Mesendoderm (in vitro differentiated cells): ENCODE data around the gene OPN1MW3.

Experiments used
- DNase-seq: peaks from one replicate; pipeline ENCODE4 v3.0.0; 2013
- H2AK5ac ChIP-seq: 2 replicates; pipeline ENCODE4 v1.6.1; 2013; ENCODE audit warnings: low read length, inconsistent platforms
- H2BK120ac ChIP-seq: 2 replicates; pipeline ENCODE4 v1.6.1; 2013; ENCODE audit warnings: low read depth, mild to moderate bottlenecking, low read length, moderate library complexity, mixed read lengths
- H2BK15ac ChIP-seq: replicated peaks from 2 replicates; pipeline ENCODE4 v1.6.1; 2013; ENCODE audit warnings: low read depth, mild to moderate bottlenecking, moderate library complexity
- H2BK5ac ChIP-seq: 2 replicates; pipeline ENCODE4 v1.6.1; 2013; ENCODE audit warnings: low read length, inconsistent platforms
- H3K18ac ChIP-seq: 2 replicates; pipeline ENCODE4 v1.6.1; 2013; ENCODE audit warnings: mild to moderate bottlenecking, low read length, mixed read lengths
- H3K23ac ChIP-seq: one replicate; pipeline ENCODE4 v1.6.1; 2013; ENCODE audit warnings: low read length
- H3K27ac ChIP-seq: 2 replicates; pipeline ENCODE4 v1.5.1; 2013; ENCODE audit warnings: low read depth, mild to moderate bottlenecking, inconsistent platforms, low read length, moderate library complexity
- H3K27me3 ChIP-seq: 2 replicates; pipeline ENCODE4 v1.6.1; 2013; ENCODE audit warnings: low read length, control low read depth, mild to moderate bottlenecking, inconsistent platforms; ENCODE audit not compliant: insufficient read depth, poor library complexity
- H3K36me3 ChIP-seq: 2 replicates; pipeline ENCODE4 v1.6.1; 2013; ENCODE audit warnings: low read length, inconsistent platforms; ENCODE audit not compliant: control insufficient read depth, insufficient read depth
- H3K4ac ChIP-seq: one replicate; pipeline ENCODE4 v1.6.1; 2013; ENCODE audit warnings: low read depth, mild to moderate bottlenecking, low read length, moderate library complexity
- H3K4me1 ChIP-seq: 2 replicates; pipeline ENCODE4 v1.6.1; 2013; ENCODE audit warnings: low read depth, low read length, inconsistent platforms; ENCODE audit not compliant: control insufficient read depth
- H3K4me2 ChIP-seq: 2 replicates; pipeline ENCODE4 v1.6.1; 2013; ENCODE audit warnings: low read length
- H3K4me3 ChIP-seq: 2 replicates; pipeline ENCODE4 v1.5.1; 2013; ENCODE audit warnings: mild to moderate bottlenecking, low read length
- H3K56ac ChIP-seq: one replicate; pipeline ENCODE4 v1.6.1; 2013; ENCODE audit warnings: low read length
- H3K79me1 ChIP-seq: 2 replicates; pipeline ENCODE4 v1.6.1; 2013; ENCODE audit warnings: low read length, inconsistent platforms
- H3K79me2 ChIP-seq: 2 replicates; pipeline ENCODE4 v1.6.1; 2013; ENCODE audit warnings: mild to moderate bottlenecking, low read length; ENCODE audit not compliant: control insufficient read depth, insufficient read depth
- H3K9ac ChIP-seq: 2 replicates; pipeline ENCODE4 v1.6.1; 2013; ENCODE audit warnings: low read length, inconsistent platforms
- H4K5ac ChIP-seq: one replicate; pipeline ENCODE4 v1.6.1; 2013; ENCODE audit warnings: low read length
- H4K8ac ChIP-seq: one replicate; pipeline ENCODE4 v1.6.1; 2013; ENCODE audit warnings: low read depth, mild to moderate bottlenecking, control low read depth, low read length, moderate library complexity
- WGBS: extraction: QIAGEN DNeasy Blood & Tissue Kit; methylation state at CpG from one replicate; pipeline ENCODE4 v1.1.7; 2013; ENCODE audit warnings: low lambda C conversion rate, missing lambda C conversion rate; ENCODE audit not compliant: insufficient coverage; ENCODE audit errors: extremely low coverage; 5-methylcytosine and 5-hydroxymethylcytosine counted together

Gene OPN1MW3

DNA sequence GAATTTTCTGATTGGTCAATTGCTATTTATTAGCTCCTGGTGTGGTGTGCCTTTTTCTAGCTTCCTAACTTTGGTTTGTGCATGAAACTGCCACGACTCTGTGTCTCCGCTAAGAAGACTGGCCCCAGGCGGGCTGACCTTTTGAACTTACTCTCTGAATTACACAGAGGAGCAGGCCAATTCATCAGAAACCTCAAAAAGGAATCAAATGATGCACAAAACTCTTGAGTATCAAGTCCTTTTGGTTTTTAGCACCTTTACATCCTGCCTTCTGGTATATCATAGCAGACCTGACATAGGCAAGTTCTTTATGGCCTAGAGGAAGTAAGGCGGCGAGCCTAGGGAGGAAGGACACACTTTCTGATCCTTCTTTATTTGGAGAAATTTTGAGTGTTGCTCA lies 55.8 kb downstream of the OPN1MW3 start:
- Histone ChIP-seq H3K27me3 (no peaks in the 10 kb centered on the region), H3K4me1 (no peaks in the 10 kb centered on the region), H3K4me3 (no peak overlapping the region), H3K18ac (no peak overlapping the region), H2AK5ac (no peak overlapping the region), H3K79me2 (no peaks in the 10 kb centered on the region), H3K36me3 (no peaks in the 10 kb centered on the region), H2BK120ac (no peak overlapping the region), H3K79me1 (no peaks in the 10 kb centered on the region), H3K56ac (no peak overlapping the region), H2BK5ac (no peak overlapping the region), H4K8ac (no peak overlapping the region), H4K5ac (no peak overlapping the region), H3K4me2 (no peak overlapping the region), H3K23ac (no peak overlapping the region), H3K4ac (no peak overlapping the region), H3K9ac (no peak overlapping the region), H2BK15ac (no peak overlapping the region), H3K27ac (no peak overlapping the region)
- no CpG with 5 or more reads among the region's 5 CpGs for WGBS
- no peak for DNase-seq

DNA sequence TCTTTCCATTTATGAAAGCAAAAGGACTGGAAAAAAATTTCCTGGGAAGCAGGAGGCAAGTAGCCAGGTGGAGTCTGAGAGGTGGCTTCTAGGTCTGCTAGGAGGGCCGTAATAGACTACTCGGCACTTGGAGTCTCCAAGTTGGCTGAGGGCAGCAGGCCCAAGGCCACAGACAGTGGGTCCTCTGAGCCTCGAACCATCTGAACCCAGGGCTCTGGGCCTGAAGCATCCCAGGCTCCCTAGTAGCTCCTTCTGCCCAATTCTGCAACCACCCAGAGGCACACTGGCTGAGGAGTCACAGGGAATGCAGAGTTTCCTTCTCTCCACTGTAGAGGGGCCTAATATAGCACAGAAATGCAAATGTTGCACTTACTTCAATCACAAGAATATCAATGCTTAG lies 58.0 kb downstream of the OPN1MW3 start:
- Histone ChIP-seq H4K8ac (no peak overlapping the region), H4K5ac (no peak overlapping the region), H2BK15ac (no peak overlapping the region), H3K4me1 (no peaks in the 10 kb centered on the region), H2AK5ac (no peak overlapping the region), H3K18ac (no peak overlapping the region), H3K27ac (no peak overlapping the region), H3K56ac (no peak overlapping the region), H3K4ac (no peak overlapping the region), H3K27me3 (no peaks in the 10 kb centered on the region), H3K4me2 (no peak overlapping the region), H2BK5ac (no peak overlapping the region), H3K9ac (no peak overlapping the region), H3K4me3 (no peak overlapping the region), H3K79me1 (no peaks in the 10 kb centered on the region), H3K36me3 (no peaks in the 10 kb centered on the region), H3K23ac (no peak overlapping the region), H2BK120ac (no peak overlapping the region), H3K79me2 (no peaks in the 10 kb centered on the region)
- no CpG with 5 or more reads among the region's 3 CpGs for WGBS
- no peak for DNase-seq

DNA sequence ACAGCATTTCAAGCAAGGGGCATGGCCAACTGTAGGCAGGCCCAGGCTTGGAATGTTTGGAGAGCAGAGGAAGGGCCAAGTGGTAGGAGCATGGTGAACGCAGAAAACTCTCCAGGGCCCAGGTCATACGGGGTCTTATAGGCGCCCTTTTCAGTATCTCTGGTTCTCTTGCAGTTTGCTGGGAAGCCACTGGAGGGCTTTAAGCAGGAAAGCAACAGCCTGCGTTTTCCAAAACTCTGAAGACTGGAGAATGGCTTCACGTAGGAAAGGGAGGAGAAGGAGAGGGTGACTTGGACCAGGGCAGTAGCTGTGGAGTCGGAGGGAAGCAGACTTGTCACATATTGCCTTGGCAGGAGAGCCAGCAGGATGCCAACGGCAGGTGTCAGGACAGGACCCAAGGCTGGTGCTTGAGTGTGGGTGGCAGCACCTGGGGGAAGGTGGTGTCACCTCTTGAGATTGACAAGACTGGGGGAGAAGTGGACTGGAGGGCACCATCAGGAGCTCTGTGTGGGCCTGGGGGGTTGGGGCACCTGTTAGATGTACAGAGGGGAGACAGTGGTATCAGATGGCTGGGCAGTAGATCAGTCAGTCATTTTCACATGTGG lies 60.1 kb downstream of the OPN1MW3 start:
- H3K27ac ChIP-seq = no peak overlapping the region
- no peak overlapping the region for H4K8ac ChIP-seq
- H2BK15ac ChIP-seq = no peak overlapping the region
- H3K4me1 ChIP-seq = no peaks in the 10 kb centered on the region
- H3K27me3 ChIP-seq = no peaks in the 10 kb centered on the region
- DNase-seq = peak; percentile 66
- no CpG with 5 or more reads among the region's 7 CpGs for WGBS
- H3K36me3 ChIP-seq = no peaks in the 10 kb centered on the region
- no peak overlapping the region for H4K5ac ChIP-seq
- no peak overlapping the region for H3K9ac ChIP-seq
- no peak overlapping the region for H3K56ac ChIP-seq
- H3K4ac ChIP-seq = no peak overlapping the region
- no peak overlapping the region for H3K4me2 ChIP-seq
- H2BK120ac ChIP-seq = no peak overlapping the region
- H3K4me3 ChIP-seq = no peak overlapping the region
- no peak overlapping the region for H3K23ac ChIP-seq
- no peak overlapping the region for H3K18ac ChIP-seq
- H3K79me2 ChIP-seq = no peaks in the 10 kb centered on the region
- no peak overlapping the region for H2AK5ac ChIP-seq
- no peaks in the 10 kb centered on the region for H3K79me1 ChIP-seq
- no peak overlapping the region for H2BK5ac ChIP-seq

DNA sequence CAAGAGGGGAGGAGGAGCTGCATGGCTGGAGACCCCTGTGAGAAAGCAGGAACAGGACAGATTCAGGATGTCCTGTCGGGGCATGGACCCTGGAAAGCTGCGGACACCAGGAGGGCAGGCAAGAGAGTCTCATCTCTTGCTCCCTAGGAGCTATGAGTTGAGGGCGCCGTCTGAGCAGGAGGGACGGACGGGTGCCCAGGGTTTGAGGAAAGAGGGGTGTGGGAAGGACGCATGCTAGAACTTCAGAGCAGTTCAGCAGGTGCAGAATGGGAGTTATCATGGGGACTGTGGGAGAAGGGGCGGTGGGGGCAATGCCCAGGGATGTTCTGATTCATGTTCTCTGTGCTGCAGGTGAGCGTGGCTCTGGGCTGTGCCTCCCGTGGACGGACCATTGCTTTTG lies 63.0 kb downstream of the OPN1MW3 start:
- H3K18ac ChIP-seq = no peak overlapping the region
- H3K27ac ChIP-seq = no peak overlapping the region
- no peaks in the 10 kb centered on the region for H3K79me1 ChIP-seq
- no peak overlapping the region for H4K5ac ChIP-seq
- WGBS = no CpG with 5 or more reads among the region's 11 CpGs
- no peak overlapping the region for H3K56ac ChIP-seq
- H3K4me1 ChIP-seq = no peaks in the 10 kb centered on the region
- H3K27me3 ChIP-seq = no peaks in the 10 kb centered on the region
- no peak for DNase-seq
- no peaks in the 10 kb centered on the region for H3K36me3 ChIP-seq
- H4K8ac ChIP-seq = no peak overlapping the region
- no peak overlapping the region for H3K9ac ChIP-seq
- no peak overlapping the region for H3K4ac ChIP-seq
- H3K23ac ChIP-seq = no peak overlapping the region
- no peak overlapping the region for H2AK5ac ChIP-seq
- no peak overlapping the region for H3K4me3 ChIP-seq
- H2BK15ac ChIP-seq = no peak overlapping the region
- no peaks in the 10 kb centered on the region for H3K79me2 ChIP-seq
- no peak overlapping the region for H2BK5ac ChIP-seq
- no peak overlapping the region for H3K4me2 ChIP-seq
- no peak overlapping the region for H2BK120ac ChIP-seq
